Lung (tissue), 12 donors: ENCODE results near the gene PEX10. TPM values are rescaled to one million over a fixed set of nuclear protein-coding genes. Genes with fewer than 3 reads are reported as not detected.

ENCODE experiments used
- ATAC-seq: fragments of 200-7000 bp; cut with Tn5 transposase; one replicate; pipeline ENCODE4 v1.9.1; 2020; ENCODE audit warnings: moderate number of reproducible peaks; ENCODE audit not compliant: insufficient read depth, low FRiP score
- DNase-seq, 3 donors: peaks; one replicate each; pipeline ENCODE4 v3.0.0-alpha.2; 2013 to 2017
- H3K27ac ChIP-seq, 2 donors: one replicate each; pipeline ENCODE4 v1.5.1; 2013; ENCODE audit warnings: mild to moderate bottlenecking in 2 of 2, moderate library complexity in 2 of 2, control low read depth in 1 of 2, inconsistent platforms in 1 of 2, low read depth in 1 of 2, low read length in 1 of 2
- H3K27me3 ChIP-seq, 3 donors: one replicate each; pipeline ENCODE4 v1.5.1; 2013; ENCODE audit warnings: low read length in 2 of 3; ENCODE audit not compliant: control insufficient read depth in 3 of 3, insufficient read depth in 3 of 3
- H3K36me3 ChIP-seq, 4 donors: one replicate each; pipeline ENCODE4 v1.5.1; 2013; ENCODE audit warnings: low read length in 4 of 4, mild to moderate bottlenecking in 1 of 4, moderate library complexity in 1 of 4; ENCODE audit not compliant: control insufficient read depth in 4 of 4, insufficient read depth in 4 of 4
- H3K4me1 ChIP-seq, 5 donors: one replicate each; pipeline ENCODE4 v1.5.1; 2013; ENCODE audit warnings: low read length in 5 of 5, mild to moderate bottlenecking in 2 of 5, moderate library complexity in 1 of 5; ENCODE audit not compliant: control insufficient read depth in 5 of 5, insufficient read depth in 5 of 5
- H3K4me3 ChIP-seq: one replicate; pipeline ENCODE4 v1.5.1; 2013; ENCODE audit warnings: mild to moderate bottlenecking, control low read depth, moderate library complexity
- H3K9ac ChIP-seq, 2 donors: one replicate each; pipeline ENCODE4 v1.5.1; 2013; ENCODE audit warnings: low read length in 2 of 2, control low read depth in 1 of 2; ENCODE audit not compliant: insufficient read depth in 1 of 2
- H3K9me3 ChIP-seq, 4 donors: one replicate each; pipeline ENCODE4 v1.5.1; 2013; ENCODE audit warnings: low read length in 3 of 4, mild to moderate bottlenecking in 1 of 4, moderate library complexity in 1 of 4; ENCODE audit not compliant: control insufficient read depth in 4 of 4, insufficient read depth in 3 of 4
- CTCF ChIP-seq: IDR thresholded peaks from 2 replicates; pipeline ENCODE4 v1.5.1; 2012; ENCODE audit warnings: mild to moderate bottlenecking; ENCODE audit errors: control extremely low read depth, extremely low read depth
- WGBS, 2 donors: extraction: QIAGEN DNeasy Blood & Tissue Kit; methylation state at CpG; one replicate each; pipeline ENCODE4 v1.1.7; 2013; 5-methylcytosine and 5-hydroxymethylcytosine counted together
- polyA plus RNA-seq, 2 donors: library from polyadenylated mRNA; stranded (reverse); fragments of 200-250 nt; gene quantifications; one replicate each; pipeline ENCODE4 v1.2.1, GENCODE V29; 2013
- total RNA-seq, 2 donors: library from RNA; depleted of rRNA in 1 of 2; stranded (reverse); fragments of >200 nt in 1 of 2; gene quantifications; one replicate each; pipeline ENCODE4 v1.2.1, GENCODE V29; 2014 to 2021
- donor health status: control.
- donor health status: control.
- donor health status: Bipolar disorder and iron deficiency.
- donor health status: healthy.
- donor health status: DM: yes; HTN: yes; CAD: no.

The PEX10 gene
- total and polyA plus RNA-seq, 4 donors, result 15.7 to 25.4 (median 20.5) TPM

- ATAC-seq, result no peak
- Histone ChIP-seq H3K4me1 (peaks cover 0 to 4% (median 0%) of the 10 kb centered on the region in 5 donors), H3K36me3 (peaks cover 20 to 75% (median 38%) of the 10 kb centered on the region in 4 donors), H3K4me3 (no peak overlapping the region), H3K27ac (no peak overlapping the region), H3K9ac (no peak overlapping the region), H3K27me3 (no peaks in the 10 kb centered on the region), H3K9me3 (no peaks in the 10 kb centered on the region)
- WGBS, 2 donors, result 85 to 86% methylated on average over 14 of the region's 14 CpGs
- DNase-seq, result no peak
- TF ChIP-seq CTCF, result no peak
These were observed 11.3 kb downstream of the PEX10 start for GRCh38 chr1:2400950-2401649.

- no peak for DNase-seq
- peaks cover 20 to 75% (median 40%) of the 10 kb centered on the region in 4 donors for H3K36me3 ChIP-seq
- H3K9ac ChIP-seq, result no peak overlapping the region
- H3K4me3 ChIP-seq, result no peak overlapping the region
- H3K9me3 ChIP-seq, result no peaks in the 10 kb centered on the region
- WGBS, 2 donors, result 87 to 89% methylated on average over 10 of the region's 10 CpGs
- no peak overlapping the region for H3K27ac ChIP-seq
- H3K27me3 ChIP-seq, result no peaks in the 10 kb centered on the region
- no peak for ATAC-seq
- no peak for TF ChIP-seq CTCF
- H3K4me1 ChIP-seq, result peaks cover 0 to 4% (median 0%) of the 10 kb centered on the region in 5 donors
These were observed 11.8 kb downstream of the PEX10 start for GRCh38 chr1:2400576-2400909.

GRCh38 chr1:2399890-2400575, 12.3 kb downstream of the PEX10 start:
- Histone ChIP-seq H3K9ac (no peak overlapping the region), H3K36me3 (peaks cover 20 to 73% (median 38%) of the 10 kb centered on the region in 4 donors)
- WGBS, 2 donors, result 91 to 94% methylated on average over 22 of the region's 22 CpGs

More at GRCh38 chr1:2399890-2400575, 12.3 kb downstream of the PEX10 start:
- no peaks in the 10 kb centered on the region for H3K27me3 ChIP-seq
- no peak overlapping the region for H3K27ac ChIP-seq
- no peak overlapping the region for H3K4me3 ChIP-seq
- peaks cover 0 to 4% (median 0%) of the 10 kb centered on the region in 5 donors for H3K4me1 ChIP-seq
- DNase-seq (no peak), ATAC-seq (no peak)
- H3K9me3 ChIP-seq, result no peaks in the 10 kb centered on the region
- no peak for TF ChIP-seq CTCF
